SK-N-SH (cell line): ENCODE results near the gene SSRP1. TPM values are rescaled to one million over a fixed set of nuclear protein-coding genes. Genes with fewer than 3 reads are reported as not detected.
A peak's percentile ranks its signal among the peaks of the same experiment; 100 is the strongest.

ENCODE experiments used
- CTCF ChIA-PET: fragments of 300-600, 350-600 bp; formaldehyde crosslinking; extraction: SDS; loops from one replicate; lab custom pipeline; 2021; lab: Yijun Ruan, JAX
- POLR2A ChIA-PET: fragments of 350-600 bp; sonication (Branson Sonifier 250); formaldehyde crosslinking; extraction: SDS; loops from one replicate; lab custom pipeline; 2020; ENCODE audit warnings: antibody characterized with exemption, inconsistent platforms; lab: Yijun Ruan, JAX
- DNase-seq: peaks from one replicate; pipeline ENCODE4 v3.0.0; 2012
- H2AFZ ChIP-seq: fragments of 200-600 bp; sonication (generic); 2 replicates; pipeline ENCODE4 v1.8.1; 2016; ENCODE audit warnings: antibody characterized with exemption, mild to moderate bottlenecking, low read depth
- H3F3A ChIP-seq: fragments of 200-600 bp; sonication (generic); replicated peaks from 2 replicates; pipeline ENCODE3; 2016; ENCODE audit warnings: antibody characterized with exemption, mild to moderate bottlenecking; ENCODE audit not compliant: insufficient read depth
- H3K27ac ChIP-seq, 2 experiments: fragments of 200-500 bp in 1 of 2; fragments of 200-600 bp in 1 of 2; sonication (Bioruptor generic) in 1 of 2; sonication (generic), shearing (Covaris generic) in 1 of 2; 2 replicates each; pipeline versions ENCODE4 v1.5.1 to v1.6.1; 2014 to 2016; ENCODE audit warnings: low read depth in 2 of 2, inconsistent platforms in 1 of 2, low read length in 1 of 2, mild to moderate bottlenecking in 1 of 2, mixed read lengths in 1 of 2
- H3K27me3 ChIP-seq: fragments of 200-600 bp; sonication (generic), shearing (Covaris generic); 2 replicates; pipeline ENCODE4 v1.6.1; 2016; ENCODE audit warnings: mixed run types; ENCODE audit not compliant: insufficient read depth
- H3K36me3 ChIP-seq, 2 experiments: fragments of 200-500 bp in 1 of 2; fragments of 200-600 bp in 1 of 2; sonication (Bioruptor generic) in 1 of 2; sonication (generic) in 1 of 2; replicated peaks in 1 of 2; 2 replicates each; pipeline versions ENCODE3 to v1.5.1; 2014 to 2016; ENCODE audit warnings: low read length in 1 of 2, mild to moderate bottlenecking in 1 of 2; ENCODE audit not compliant: insufficient read depth in 2 of 2, control insufficient read depth in 1 of 2
- H3K4me1 ChIP-seq, 2 experiments: fragments of 200-500 bp in 1 of 2; fragments of 200-600 bp in 1 of 2; sonication (Bioruptor generic) in 1 of 2; sonication (generic), shearing (Covaris generic) in 1 of 2; 2 replicates each; pipeline versions ENCODE4 v1.5.1 to v1.6.1; 2014 to 2016; ENCODE audit warnings: low read depth in 1 of 2, low read length in 1 of 2, mixed run types in 1 of 2; ENCODE audit not compliant: insufficient read depth in 2 of 2, control insufficient read depth in 1 of 2
- H3K4me2 ChIP-seq: fragments of 200-600 bp; sonication (generic), shearing (Covaris generic); 2 replicates; pipeline ENCODE4 v1.6.1; 2017; ENCODE audit warnings: mixed run types
- H3K4me3 ChIP-seq, 2 experiments: fragments of 200-500 bp in 1 of 2; fragments of 200-600 bp in 1 of 2; sonication (Bioruptor generic) in 1 of 2; sonication (generic), shearing (Covaris generic) in 1 of 2; 2 replicates each; pipeline versions ENCODE4 v1.5.1 to v1.8.1; 2014 to 2016; ENCODE audit warnings: low read depth in 2 of 2, inconsistent platforms in 1 of 2, low read length in 1 of 2, mild to moderate bottlenecking in 1 of 2, mixed read lengths in 1 of 2, moderate library complexity in 1 of 2
- H3K79me2 ChIP-seq: fragments of 200-600 bp; sonication (generic); 2 replicates; pipeline ENCODE4 v1.8.1; 2017; ENCODE audit warnings: mild to moderate bottlenecking; ENCODE audit not compliant: insufficient read depth
- H3K9ac ChIP-seq: fragments of 200-600 bp; sonication (generic); 2 replicates; pipeline ENCODE4 v1.6.1; 2017; ENCODE audit warnings: mixed run types
- H3K9me2 ChIP-seq: fragments of 200-600 bp; sonication (generic); 2 replicates; pipeline ENCODE4 v1.6.1; 2017; ENCODE audit warnings: mixed run types
- H3K9me3 ChIP-seq: fragments of 200-600 bp; sonication (generic); 2 replicates; pipeline ENCODE4 v1.6.1; 2017; ENCODE audit warnings: mixed run types, mild to moderate bottlenecking, moderate library complexity
- H4K20me1 ChIP-seq: fragments of 200-600 bp; sonication (generic); 2 replicates; pipeline ENCODE4 v1.6.1; 2017; ENCODE audit warnings: mild to moderate bottlenecking, mixed run types; ENCODE audit not compliant: insufficient read depth
- ELF1 ChIP-seq: IDR thresholded peaks from 2 replicates; pipeline ENCODE4 v1.4.0; 2012
- EZH2phosphoT487 ChIP-seq: fragments of 200-600 bp; sonication (generic); IDR thresholded peaks from 2 replicates; pipeline ENCODE4 v1.6.1; 2017; ENCODE audit warnings: low read depth, mixed run types, mild to moderate bottlenecking, antibody characterized with exemption, moderate library complexity, borderline replicate concordance
- FOSL2 ChIP-seq: IDR thresholded peaks from 2 replicates; pipeline ENCODE4 v1.4.0; 2012; ENCODE audit warnings: low read depth, mild to moderate bottlenecking, moderate library complexity, borderline replicate concordance
- MEF2A ChIP-seq: IDR thresholded peaks from 2 replicates; pipeline ENCODE4 v1.4.0; 2012; ENCODE audit warnings: low read depth, borderline replicate concordance
- NFIC ChIP-seq: IDR thresholded peaks from 2 replicates; pipeline ENCODE4 v1.4.0; 2012; ENCODE audit warnings: borderline replicate concordance
- NRF1 ChIP-seq: IDR thresholded peaks from 2 replicates; pipeline ENCODE4 v1.6.1; 2012; ENCODE audit warnings: low read depth, mild to moderate bottlenecking, low read length
- POLR2AphosphoS5 ChIP-seq: IDR thresholded peaks from 2 replicates; pipeline ENCODE4 v1.6.1; 2012; ENCODE audit warnings: low read depth, low read length
- RXRA ChIP-seq: IDR thresholded peaks from 2 replicates; pipeline ENCODE4 v1.4.0; 2012; ENCODE audit warnings: low read depth, mild to moderate bottlenecking, borderline replicate concordance
- TAF1 ChIP-seq: IDR thresholded peaks from 2 replicates; pipeline ENCODE4 v1.6.1; 2012; ENCODE audit warnings: low read depth, mild to moderate bottlenecking, low read length, moderate library complexity, borderline replicate concordance
- TEAD4 ChIP-seq: IDR thresholded peaks from 2 replicates; pipeline ENCODE4 v1.4.0; 2012; ENCODE audit warnings: mild to moderate bottlenecking, borderline replicate concordance; ENCODE audit not compliant: insufficient read depth
- YY1 ChIP-seq: IDR thresholded peaks from 2 replicates; pipeline ENCODE4 v1.4.0; 2012; ENCODE audit warnings: low read depth, mild to moderate bottlenecking
- WGBS: methylation state at CpG from one replicate; pipeline ENCODE4 v1.1.6; 2017; ENCODE audit warnings: low lambda C conversion rate; 5-methylcytosine and 5-hydroxymethylcytosine counted together
- polyA plus RNA-seq, 3 experiments: library from polyadenylated mRNA; depleted of rRNA; stranded (reverse); fragments of >200 nt; gene quantifications; 2 replicates each; pipeline ENCODE4 v1.2.3, GENCODE V29; 2012
- TF ChIP-seq, protein P1 (sequence below): fragments of 150-350 bp; IDR thresholded peaks from 2 replicates; pipeline ENCODE4 v1.6.1; 2017; ENCODE audit warnings: antibody characterized with exemption, low read length, low read depth, borderline replicate concordance
- TF ChIP-seq, protein P2 (sequence below): IDR thresholded peaks from 2 replicates; pipeline ENCODE4 v1.4.0; 2012; ENCODE audit warnings: low read depth, borderline replicate concordance
- TF ChIP-seq, protein P3 (sequence below): IDR thresholded peaks from 2 replicates; pipeline ENCODE4; 2012
- TF ChIP-seq, protein P4 (sequence below): fragments of 200-600 bp; sonication (generic); IDR thresholded peaks from 2 replicates; pipeline ENCODE4 v1.6.1; 2017; ENCODE audit warnings: antibody characterized with exemption, mild to moderate bottlenecking, moderate library complexity
- TF ChIP-seq, protein P5 (sequence below): IDR thresholded peaks from 2 replicates; pipeline ENCODE4 v1.4.0; 2012; ENCODE audit warnings: low read depth, borderline replicate concordance

Gene SSRP1
- polyA plus RNA-seq, 1 of the 3 experiments (the other 2 are of a cell fraction), result 137 TPM

DNA sequence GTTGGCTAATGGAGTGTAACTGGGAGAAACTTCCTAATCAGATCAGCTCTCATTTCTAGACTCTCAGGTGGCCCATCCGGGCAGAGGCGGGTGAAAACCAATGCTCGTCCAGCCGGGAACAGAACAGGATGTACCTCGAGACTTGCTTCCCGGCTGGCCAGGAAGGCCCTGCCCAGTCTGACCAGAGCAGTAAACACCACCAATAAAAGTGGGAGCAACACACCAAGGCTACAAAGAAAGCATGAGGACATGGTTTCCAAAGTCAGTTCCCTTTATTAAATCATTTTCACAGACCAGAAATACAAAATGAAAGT, 10.0 kb downstream of the SSRP1 start:
- ChIA-PET CTCF (interaction anchor here (1.3 to 1.5 kb wide), 2 partner anchors 9 to 25 kb away, joined by 4 to 5 read pairs; partner anchors contain the start of gene SSRP1), POLR2A (interaction anchor here (0.6 to 3.7 kb wide), 5 partner anchors 9 to 386 kb away, joined by 3 to 29 read pairs (median 3); partner anchors contain the start of genes MED19, SSRP1 and TMX2)
- peak overlapping the region; percentile 69 for H3K9ac ChIP-seq
- DNase-seq, result peak; percentile 51
- 11% methylated on average over 3 of the region's 6 CpGs for WGBS
- H3K9me3 ChIP-seq, result no peaks in the 10 kb centered on the region
- peak overlapping the region; percentile 78 for H3K4me2 ChIP-seq
- H3K4me1 ChIP-seq, result peaks cover 40 to 42% of the 10 kb centered on the region in 2 experiments
- no peaks in the 10 kb centered on the region for H3K9me2 ChIP-seq
- H3K36me3 ChIP-seq, result peaks cover 33 to 48% of the 10 kb centered on the region in 2 experiments
- peak overlapping the region; percentile 86 to 89 for H3K27ac ChIP-seq
- H3F3A ChIP-seq, result peaks cover 32% of the 10 kb centered on the region
- TF ChIP-seq, protein P1, sequence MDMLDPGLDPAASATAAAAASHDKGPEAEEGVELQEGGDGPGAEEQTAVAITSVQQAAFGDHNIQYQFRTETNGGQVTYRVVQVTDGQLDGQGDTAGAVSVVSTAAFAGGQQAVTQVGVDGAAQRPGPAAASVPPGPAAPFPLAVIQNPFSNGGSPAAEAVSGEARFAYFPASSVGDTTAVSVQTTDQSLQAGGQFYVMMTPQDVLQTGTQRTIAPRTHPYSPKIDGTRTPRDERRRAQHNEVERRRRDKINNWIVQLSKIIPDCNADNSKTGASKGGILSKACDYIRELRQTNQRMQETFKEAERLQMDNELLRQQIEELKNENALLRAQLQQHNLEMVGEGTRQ, result no peak
- no peak for TF ChIP-seq YY1
- no peak for TF ChIP-seq TAF1
- TF ChIP-seq ELF1, result no peak
- TF ChIP-seq MEF2A, result no peak
- TF ChIP-seq, protein P2, sequence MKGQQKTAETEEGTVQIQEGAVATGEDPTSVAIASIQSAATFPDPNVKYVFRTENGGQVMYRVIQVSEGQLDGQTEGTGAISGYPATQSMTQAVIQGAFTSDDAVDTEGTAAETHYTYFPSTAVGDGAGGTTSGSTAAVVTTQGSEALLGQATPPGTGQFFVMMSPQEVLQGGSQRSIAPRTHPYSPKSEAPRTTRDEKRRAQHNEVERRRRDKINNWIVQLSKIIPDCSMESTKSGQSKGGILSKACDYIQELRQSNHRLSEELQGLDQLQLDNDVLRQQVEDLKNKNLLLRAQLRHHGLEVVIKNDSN, result no peak
- no peak for TF ChIP-seq NFIC
- TF ChIP-seq FOSL2, result no peak
- no peak for TF ChIP-seq TEAD4
- no peak for TF ChIP-seq POLR2AphosphoS5
- TF ChIP-seq, protein P3, sequence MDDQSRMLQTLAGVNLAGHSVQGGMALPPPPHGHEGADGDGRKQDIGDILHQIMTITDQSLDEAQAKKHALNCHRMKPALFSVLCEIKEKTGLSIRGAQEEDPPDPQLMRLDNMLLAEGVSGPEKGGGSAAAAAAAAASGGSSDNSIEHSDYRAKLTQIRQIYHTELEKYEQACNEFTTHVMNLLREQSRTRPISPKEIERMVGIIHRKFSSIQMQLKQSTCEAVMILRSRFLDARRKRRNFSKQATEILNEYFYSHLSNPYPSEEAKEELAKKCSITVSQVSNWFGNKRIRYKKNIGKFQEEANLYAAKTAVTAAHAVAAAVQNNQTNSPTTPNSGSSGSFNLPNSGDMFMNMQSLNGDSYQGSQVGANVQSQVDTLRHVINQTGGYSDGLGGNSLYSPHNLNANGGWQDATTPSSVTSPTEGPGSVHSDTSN, result no peak
- no peak for TF ChIP-seq NRF1
- no peak for TF ChIP-seq RXRA
- TF ChIP-seq, protein P4, sequence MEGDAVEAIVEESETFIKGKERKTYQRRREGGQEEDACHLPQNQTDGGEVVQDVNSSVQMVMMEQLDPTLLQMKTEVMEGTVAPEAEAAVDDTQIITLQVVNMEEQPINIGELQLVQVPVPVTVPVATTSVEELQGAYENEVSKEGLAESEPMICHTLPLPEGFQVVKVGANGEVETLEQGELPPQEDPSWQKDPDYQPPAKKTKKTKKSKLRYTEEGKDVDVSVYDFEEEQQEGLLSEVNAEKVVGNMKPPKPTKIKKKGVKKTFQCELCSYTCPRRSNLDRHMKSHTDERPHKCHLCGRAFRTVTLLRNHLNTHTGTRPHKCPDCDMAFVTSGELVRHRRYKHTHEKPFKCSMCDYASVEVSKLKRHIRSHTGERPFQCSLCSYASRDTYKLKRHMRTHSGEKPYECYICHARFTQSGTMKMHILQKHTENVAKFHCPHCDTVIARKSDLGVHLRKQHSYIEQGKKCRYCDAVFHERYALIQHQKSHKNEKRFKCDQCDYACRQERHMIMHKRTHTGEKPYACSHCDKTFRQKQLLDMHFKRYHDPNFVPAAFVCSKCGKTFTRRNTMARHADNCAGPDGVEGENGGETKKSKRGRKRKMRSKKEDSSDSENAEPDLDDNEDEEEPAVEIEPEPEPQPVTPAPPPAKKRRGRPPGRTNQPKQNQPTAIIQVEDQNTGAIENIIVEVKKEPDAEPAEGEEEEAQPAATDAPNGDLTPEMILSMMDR, result no peak
- TF ChIP-seq, protein P5, sequence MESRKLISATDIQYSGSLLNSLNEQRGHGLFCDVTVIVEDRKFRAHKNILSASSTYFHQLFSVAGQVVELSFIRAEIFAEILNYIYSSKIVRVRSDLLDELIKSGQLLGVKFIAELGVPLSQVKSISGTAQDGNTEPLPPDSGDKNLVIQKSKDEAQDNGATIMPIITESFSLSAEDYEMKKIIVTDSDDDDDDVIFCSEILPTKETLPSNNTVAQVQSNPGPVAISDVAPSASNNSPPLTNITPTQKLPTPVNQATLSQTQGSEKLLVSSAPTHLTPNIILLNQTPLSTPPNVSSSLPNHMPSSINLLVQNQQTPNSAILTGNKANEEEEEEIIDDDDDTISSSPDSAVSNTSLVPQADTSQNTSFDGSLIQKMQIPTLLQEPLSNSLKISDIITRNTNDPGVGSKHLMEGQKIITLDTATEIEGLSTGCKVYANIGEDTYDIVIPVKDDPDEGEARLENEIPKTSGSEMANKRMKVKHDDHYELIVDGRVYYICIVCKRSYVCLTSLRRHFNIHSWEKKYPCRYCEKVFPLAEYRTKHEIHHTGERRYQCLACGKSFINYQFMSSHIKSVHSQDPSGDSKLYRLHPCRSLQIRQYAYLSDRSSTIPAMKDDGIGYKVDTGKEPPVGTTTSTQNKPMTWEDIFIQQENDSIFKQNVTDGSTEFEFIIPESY, result no peak
- TF ChIP-seq EZH2phosphoT487, result no peak
- peak overlapping the region; percentile 84 to 86 for H3K4me3 ChIP-seq
- no peaks in the 10 kb centered on the region for H4K20me1 ChIP-seq
- peaks cover 33% of the 10 kb centered on the region for H3K79me2 ChIP-seq
- 0 out of 2 replicates have a peak overlapping the region, but pooled peaks have one; percentile 34 for H2AFZ ChIP-seq
- no peaks in the 10 kb centered on the region for H3K27me3 ChIP-seq
